Activated T-cell treated with anti-CD3 and anti-CD28 coated beads, Interleukin-2, amount 50 U/mL, for 1 hour (primary cell): Measurements from ENCODE around the gene IFNA14.
"Not testable (repeated sequence)": the region's sequence is repeated elsewhere in the genome, so short reads cannot be mapped to it uniquely, and the experiment has no call there.

Experiments used
- DNase-seq: peaks from one replicate; pipeline ENCODE4 v3.0.0-alpha.2; 2020

IFNA14 gene

GRCh38 chr9:21239911-21240310 is at the start of gene IFNA14:
IFNA14 (minus strand) TSS chr9:21240005; CDS start chr9:21239935, 70 bp downstream.
- no peak for DNase-seq

DNA sequence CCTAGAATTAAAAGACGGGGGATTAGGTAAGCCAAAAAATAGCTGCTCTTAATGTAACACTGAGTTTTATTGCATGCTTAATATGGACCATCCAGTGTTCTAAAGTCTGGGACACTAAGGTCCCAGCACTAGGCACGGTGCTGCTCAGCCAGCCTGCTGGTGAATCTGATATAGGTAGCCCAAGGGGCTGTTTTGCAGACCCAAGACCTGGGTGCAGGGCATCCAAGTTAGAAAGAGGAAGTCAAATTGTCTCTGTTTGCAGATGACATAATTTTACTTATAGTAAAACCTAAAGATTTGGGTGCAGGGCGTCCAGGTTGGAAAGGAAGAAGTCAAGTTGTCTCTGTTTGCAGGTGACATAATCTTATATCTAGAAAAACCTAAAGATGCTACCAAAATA is 47.5 kb upstream of the IFNA14 start:
- DNase-seq: no peak

DNA sequence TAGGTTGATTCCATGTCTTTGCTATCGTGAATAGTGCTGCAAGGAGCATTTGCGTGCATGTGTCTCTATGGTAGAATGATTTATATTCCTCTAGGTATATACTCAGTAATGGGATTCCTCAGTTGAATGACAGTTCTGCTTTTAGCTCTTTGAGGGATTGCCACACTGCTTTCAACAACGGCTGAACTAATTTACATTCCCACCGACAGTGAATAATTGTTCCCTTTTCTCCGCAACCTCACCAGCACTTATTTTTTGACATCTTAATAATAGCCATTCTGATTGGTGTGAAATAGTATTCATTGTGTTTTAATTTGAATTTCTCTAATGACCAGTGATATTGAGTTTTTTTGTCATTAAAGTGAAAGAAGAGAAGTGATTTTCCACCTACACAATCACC is 46.9 kb upstream of the IFNA14 start:
- no peak for DNase-seq

GRCh38 chr9:21286099-21286498 is 46.3 kb upstream of the IFNA14 start:
- DNase-seq: no peak

DNA sequence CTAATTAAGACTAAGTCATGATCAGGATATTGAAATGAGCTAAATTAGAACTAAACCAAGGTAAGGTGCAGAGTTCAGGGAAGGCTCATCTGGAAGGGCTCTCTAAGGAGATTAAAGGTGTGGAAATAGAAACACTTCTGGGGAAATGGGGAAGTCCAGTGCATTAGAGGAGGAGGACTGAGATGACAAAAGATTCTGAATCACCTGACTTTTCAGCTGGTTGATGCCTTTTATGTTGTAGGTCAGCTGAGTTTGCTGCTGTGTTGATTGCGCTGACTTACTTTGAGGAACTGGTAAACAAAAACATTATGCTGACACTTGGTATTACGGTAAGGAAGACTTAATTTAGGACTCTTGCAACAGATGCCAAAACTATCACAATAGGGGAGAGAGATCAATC is 41.5 kb upstream of the IFNA14 start:
- DNase-seq: no peak

GRCh38 chr9:21268347-21268657 is 28.5 kb upstream of the IFNA14 start:
- DNase-seq: no peak

DNA sequence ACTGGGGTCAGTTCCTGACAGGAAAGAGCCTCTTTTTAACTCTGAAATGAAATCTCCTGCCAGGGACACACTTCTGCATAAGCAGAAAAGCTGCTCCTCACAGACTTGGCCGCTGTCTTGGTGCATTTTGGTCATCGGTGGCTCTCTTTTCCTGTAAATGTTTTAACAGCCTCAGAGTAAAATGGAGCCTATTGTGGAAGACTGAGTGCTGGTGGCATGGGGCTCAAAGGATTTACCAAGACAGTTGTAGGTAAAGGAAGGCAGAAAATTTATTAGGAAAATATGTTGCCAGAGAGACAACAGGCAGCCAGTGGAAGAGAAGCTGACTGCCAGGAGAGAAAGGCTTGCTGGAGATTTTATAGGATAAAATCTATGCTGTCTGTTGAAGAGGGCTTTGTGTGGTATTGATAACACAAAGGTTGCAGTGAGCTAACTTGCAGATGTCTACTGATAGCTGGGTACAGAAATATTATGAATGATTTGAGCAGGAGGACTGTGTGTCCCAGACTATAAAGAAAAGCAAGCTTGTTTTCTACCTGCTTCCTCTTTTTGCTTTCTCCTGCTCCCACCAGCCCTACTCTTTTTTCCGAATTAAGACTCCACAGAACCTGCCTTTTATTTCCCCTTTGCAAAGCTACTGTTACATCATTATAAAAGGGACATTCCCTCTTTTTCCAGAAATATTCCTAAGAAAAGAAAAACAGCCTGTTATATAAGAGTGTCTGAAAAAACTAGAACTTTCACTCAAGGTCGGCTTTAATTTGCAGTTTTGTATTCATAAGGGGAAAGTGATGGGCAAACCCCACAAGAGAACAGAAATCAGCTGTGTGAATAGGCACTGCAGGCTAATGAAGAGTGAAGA is 27.9 kb upstream of the IFNA14 start:
- DNase-seq: no peak

DNA sequence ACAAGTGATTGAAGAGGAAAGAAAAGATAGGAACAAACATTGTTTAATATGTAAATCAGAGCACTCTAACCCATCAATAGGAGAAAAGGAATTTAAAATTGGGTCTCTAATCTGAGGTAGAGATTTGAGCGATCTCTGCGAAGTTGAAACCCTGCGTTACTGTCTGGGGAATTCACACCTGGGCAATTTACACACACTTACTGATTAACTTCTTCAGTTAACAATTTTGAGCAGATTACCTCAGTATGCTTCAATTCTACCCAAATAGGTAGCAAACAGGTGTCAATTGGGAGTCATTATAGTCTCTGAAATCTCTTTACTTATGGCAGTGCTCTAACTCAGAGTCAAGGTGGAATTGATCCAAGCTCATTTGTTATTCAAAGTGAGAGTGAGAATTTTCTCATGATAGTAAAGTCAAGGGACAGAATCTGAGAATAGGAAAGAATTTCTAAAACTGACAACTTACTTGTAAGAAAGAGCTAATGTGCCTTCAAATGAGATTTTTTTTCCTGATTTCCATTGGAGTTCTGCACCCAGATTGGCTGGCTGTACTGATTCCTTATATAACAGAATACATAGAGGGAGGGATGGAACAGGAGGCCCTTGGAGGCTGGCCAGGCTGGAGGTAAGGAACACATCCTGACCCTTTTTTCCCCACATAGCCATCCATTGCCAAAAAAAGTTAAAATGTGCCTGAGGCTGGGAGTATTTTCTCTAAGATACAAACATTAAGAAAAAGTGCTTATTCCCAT is 27.1 kb upstream of the IFNA14 start:
- DNase-seq: no peak

GRCh38 chr9:21265421-21266189 is 25.8 kb upstream of the IFNA14 start:
- DNase-seq: no peak

DNA sequence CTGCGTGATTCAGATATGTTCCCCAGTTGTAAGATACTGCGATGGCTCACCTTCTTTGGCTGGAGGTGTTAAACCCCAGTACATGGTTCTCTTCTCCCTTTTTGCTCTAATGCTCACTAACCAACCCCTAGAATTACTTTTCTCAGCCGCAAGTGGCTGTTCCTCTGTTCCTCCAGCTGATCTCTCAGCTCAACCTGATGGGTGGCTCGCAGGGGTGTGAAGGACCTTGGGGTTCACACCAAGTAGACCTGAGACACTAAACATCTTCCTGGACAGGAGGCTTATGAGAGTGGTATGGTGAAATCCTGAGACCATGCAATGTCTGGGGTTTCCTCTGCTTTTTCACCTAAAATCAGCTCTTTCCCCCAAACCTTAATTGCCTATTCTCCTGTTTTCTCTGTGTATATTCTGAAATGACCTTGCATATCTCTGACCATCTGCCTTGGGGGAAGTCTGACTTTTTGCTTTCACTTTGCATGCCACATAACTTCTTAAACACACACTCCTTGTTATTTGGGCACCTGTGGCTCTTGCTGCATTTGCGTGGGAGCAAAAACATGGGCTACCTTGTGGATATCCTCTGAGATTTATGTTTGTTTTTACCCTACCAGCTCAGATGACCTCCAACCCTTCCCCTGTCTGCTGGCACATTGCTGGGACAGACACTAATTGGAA is 15.9 kb upstream of the IFNA14 start:
- DNase-seq: no peak

DNA sequence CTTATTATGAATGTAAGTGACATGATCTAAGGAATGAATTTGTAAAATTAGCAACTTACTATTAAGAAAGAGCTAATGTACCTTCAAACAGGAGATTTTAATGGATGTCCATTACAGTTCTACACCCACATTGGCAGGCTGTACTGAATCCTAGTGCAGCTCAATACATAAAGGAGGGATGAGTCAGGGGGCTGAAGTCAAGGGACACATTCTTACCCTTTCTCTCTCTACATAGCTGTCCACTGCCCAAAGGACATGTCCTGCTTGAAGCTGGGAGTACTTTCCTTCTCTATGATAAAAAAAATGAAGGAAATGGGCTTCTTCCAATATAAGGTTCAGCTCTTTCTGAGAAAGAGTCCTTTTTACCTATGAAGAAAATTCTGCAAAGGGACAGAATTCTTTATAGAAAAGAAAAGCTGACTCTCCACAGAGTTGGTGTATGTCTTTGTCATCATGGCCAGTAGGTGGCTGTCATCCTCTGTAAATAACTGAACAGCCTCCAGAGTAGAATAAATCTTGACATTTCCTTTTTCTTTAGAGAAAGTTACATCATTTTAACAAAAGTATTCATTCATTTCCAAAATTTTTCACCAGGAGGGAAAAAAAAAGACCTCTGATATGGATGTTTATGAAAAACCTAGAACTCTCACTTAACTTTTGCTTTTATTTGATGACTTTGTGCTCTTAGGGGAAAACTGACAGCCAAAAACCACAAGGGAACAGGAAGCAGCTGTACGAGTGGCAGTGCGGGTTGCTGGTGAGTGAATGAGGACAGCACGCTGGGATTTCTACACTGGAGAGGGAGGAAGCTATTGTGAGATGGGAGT is 13.1 kb upstream of the IFNA14 start:
- no peak for DNase-seq

- DNase-seq: no peak
Observed at GRCh38 chr9:21251638-21252037, 11.8 kb upstream of the IFNA14 start.

DNA sequence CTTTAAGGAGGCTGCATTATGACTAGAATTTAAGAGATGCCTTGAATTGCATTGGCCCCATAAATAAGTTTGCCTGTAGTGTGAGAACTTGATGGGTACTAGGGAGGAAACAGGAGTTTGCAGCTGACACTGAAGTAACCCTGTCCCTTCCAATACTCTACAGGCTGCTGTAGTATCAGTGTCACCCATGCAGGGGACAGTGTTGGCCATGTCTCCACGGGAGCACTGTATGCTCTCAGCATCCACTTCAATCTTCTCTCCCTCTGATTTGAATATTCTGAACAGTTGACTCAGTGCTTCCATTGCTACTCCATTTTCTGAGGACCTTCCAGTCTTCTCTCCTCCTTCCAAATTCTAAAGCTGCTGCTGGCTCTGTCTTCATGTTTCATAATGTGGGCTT is 11.4 kb upstream of the IFNA14 start:
- DNase-seq: no peak

- no peak for DNase-seq
Observed at GRCh38 chr9:21244836-21245235, 5.0 kb upstream of the IFNA14 start.

DNA sequence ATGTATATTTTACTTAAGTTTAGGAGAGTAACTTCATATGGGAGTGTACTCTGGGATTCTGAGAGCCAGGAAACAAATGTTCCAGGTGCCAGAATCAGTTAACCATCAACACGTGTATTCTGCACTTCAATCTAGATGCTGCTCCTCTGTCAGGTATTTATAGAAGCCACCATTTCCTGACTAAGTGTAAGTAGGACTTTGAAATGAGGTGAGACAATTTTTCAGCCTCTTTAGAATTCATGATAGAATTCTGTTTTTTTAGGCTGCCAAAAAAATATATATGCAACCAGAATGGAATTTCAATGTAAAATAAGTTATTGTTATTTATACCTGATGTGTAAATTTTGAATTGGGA is 3.5 kb downstream of the IFNA14 start:
- not testable (repeated sequence) for DNase-seq

- DNase-seq: not testable (repeated sequence)
Observed at GRCh38 chr9:21235468-21236359, 4.1 kb downstream of the IFNA14 start.

DNA sequence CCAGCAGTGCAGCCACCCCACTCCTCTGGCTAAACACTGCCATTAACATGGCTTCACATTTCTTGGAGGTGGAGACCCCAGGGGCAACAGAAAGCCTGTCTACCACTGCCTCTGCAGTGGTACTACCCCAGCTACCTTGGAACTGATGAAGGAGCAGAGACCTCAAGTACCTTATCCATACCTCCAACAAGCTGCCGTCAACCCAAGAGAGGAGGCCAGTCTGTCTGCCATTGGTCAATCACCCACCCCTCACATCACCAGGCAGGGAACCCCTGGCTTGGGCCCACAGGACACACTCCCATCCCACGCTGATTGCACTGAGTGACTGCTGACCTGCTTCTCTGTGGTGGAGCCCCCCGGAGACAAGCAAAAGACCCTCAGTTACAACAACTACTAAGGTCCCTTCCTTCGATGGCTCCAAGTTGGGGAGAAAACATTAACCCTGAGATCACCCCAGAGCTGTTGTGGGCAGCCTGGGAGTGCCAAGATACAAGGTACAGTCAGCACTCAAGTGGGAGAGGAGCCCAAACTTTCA is 5.6 kb downstream of the IFNA14 start:
- DNase-seq: no peak

DNA sequence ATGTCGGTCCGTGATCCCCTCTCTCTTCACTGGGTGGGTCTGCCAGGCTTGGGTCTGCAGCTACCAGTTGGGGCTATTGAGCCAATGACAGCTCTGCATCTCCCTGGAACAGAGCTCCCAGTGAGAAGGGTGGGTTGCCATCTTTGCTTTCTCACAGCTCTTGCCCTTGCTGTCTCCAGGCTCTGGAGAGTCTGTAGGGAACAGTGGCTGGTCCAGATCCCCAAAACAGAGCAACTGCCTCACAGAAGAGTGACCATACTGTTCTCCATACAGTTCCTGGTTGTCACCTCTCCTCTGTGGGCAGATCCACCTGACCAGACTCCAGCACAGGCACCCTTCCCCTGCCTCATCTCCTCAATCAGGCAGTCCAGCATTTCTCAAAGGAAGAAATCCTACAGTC is 6.5 kb downstream of the IFNA14 start:
- no peak for DNase-seq

DNA sequence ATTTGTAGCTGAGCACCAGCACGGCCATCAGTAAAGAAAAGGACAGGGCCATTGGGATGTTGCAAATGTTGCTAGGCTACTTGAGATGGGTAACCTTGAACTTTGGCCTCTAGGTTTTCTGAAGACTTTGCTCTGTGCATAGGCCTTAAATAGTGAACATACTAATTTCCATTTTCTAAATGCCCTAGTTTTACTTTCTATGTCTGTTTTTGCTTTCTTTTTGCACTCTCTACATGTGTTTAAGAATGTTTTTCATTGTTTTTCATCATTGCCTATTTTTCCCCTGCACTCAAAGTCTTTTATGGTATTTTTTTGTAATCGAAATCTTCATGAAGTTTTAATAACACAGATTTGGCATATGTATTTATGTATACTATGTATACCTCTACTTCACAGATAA is 11.7 kb downstream of the IFNA14 start, which contains the start of gene IFNA17:
Gene IFNA17 (minus strand): TSS at position 101 of the 400 bp plus-strand sequence. CDS start 49 bp downstream, at position 52.
- DNase-seq: no peak

- not testable (repeated sequence) for DNase-seq
Observed at GRCh38 chr9:21217211-21217610, 22.6 kb downstream of the IFNA14 start, which contains the start of gene IFNA16. IFNA16 (minus strand) TSS chr9:21217311; CDS start chr9:21217305, 6 bp downstream.
